ENCODE results near the gene MAP4K1.

The MAP4K1 gene

DNA sequence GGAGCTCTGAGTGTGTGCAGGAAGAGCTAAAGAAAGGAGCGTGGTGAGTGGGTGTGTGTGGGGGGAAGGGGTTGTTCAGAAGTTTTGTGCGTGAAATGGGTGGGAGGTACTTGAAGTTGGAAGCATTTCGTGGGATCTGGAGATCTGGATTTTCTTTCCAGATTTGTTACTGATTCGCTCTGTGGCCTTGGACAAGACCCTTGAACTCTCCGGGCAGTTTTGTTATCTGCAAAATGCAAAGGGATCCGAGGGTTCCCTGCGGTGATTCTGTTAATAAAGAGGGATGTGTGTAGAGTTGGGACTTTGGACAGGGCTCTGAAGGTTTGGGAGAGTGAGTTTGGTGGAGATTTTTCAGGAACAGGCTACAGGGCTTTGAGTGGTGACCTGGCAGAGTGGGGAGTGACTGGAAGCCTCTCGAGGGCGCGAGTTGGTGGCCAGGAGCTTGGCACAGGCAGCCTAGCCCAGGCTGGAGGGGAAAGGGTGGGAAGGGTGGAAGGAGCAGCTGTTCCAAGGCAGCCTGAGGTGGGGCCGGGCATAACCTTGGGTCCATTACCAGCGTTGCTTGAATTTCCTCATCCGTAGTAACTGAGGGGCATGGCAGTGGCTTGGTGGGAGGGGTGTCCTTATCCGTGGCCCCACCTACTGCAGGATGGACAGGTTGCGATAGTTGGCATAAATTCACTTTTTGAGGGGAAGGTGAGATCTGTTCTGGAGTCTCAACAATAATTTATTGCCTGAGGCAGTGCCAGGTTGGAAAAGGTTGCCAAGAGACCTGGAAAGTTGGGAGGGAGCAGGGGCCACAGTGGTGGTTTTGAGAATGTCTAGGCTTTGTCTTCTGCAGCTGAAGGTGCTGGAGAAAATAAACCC lies 31.8 kb upstream of the MAP4K1 start:
- Histone ChIP-seq H3K4me3 (ENCODE audit: low read depth in 1 of 2, low read length in 1 of 2) (peak overlapping the region; percentile 91 to 94), H3K36me3 (no peaks in the 10 kb centered on the region), H3K27ac (peak overlapping the region; percentile 91), H3K9me3 (no peaks in the 10 kb centered on the region), H3K27me3 (no peaks in the 10 kb centered on the region), H3K4me1 (ENCODE audit: control insufficient read depth in 1 of 2, insufficient read depth in 1 of 2, low read depth in 1 of 2, low read length in 1 of 2) (peaks cover 63 to 71% of the 10 kb centered on the region in 2 experiments)
- TF ChIP-seq, protein P1, sequence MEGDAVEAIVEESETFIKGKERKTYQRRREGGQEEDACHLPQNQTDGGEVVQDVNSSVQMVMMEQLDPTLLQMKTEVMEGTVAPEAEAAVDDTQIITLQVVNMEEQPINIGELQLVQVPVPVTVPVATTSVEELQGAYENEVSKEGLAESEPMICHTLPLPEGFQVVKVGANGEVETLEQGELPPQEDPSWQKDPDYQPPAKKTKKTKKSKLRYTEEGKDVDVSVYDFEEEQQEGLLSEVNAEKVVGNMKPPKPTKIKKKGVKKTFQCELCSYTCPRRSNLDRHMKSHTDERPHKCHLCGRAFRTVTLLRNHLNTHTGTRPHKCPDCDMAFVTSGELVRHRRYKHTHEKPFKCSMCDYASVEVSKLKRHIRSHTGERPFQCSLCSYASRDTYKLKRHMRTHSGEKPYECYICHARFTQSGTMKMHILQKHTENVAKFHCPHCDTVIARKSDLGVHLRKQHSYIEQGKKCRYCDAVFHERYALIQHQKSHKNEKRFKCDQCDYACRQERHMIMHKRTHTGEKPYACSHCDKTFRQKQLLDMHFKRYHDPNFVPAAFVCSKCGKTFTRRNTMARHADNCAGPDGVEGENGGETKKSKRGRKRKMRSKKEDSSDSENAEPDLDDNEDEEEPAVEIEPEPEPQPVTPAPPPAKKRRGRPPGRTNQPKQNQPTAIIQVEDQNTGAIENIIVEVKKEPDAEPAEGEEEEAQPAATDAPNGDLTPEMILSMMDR (IDR thresholded peaks at IDR 0.05), result no peak

DNA sequence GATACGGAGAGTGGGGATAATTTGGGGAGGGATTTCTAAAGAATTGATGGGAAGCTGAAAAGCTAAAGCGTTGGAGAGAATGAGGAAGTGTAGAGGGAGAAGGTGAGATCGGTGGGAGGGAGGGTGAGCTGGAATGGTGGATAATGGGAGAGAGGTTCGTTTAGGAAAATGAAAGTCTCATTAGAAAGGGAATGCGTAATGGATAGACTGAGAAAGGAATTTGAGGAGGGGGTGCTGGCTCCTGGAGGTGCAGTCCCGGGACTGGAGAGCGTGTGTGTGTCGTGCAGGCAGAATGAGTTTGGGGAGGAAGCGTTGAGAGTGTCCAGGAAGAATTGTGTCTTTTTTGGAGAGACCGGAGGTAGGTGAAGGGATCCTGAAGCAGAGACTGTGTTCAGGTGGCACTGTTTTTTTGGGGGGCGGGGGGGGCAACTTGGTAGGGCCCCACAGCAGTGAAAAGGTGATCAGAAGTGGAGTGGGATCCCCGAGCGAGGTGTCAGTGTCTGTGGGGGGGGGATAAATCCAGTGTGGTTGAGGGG lies 31.1 kb upstream of the MAP4K1 start:
- Histone ChIP-seq H3K27me3 (no peaks in the 10 kb centered on the region), H3K9me3 (no peaks in the 10 kb centered on the region), H3K36me3 (no peaks in the 10 kb centered on the region), H3K4me3 (ENCODE audit: low read depth in 1 of 2, low read length in 1 of 2) (peak overlapping the region; percentile 91 to 94), H3K4me1 (ENCODE audit: control insufficient read depth in 1 of 2, insufficient read depth in 1 of 2, low read depth in 1 of 2, low read length in 1 of 2) (peaks cover 59 to 64% of the 10 kb centered on the region in 2 experiments), H3K27ac (peak overlapping the region; percentile 91)
- TF ChIP-seq, protein P1 (IDR thresholded peaks at IDR 0.05), result no peak

DNA sequence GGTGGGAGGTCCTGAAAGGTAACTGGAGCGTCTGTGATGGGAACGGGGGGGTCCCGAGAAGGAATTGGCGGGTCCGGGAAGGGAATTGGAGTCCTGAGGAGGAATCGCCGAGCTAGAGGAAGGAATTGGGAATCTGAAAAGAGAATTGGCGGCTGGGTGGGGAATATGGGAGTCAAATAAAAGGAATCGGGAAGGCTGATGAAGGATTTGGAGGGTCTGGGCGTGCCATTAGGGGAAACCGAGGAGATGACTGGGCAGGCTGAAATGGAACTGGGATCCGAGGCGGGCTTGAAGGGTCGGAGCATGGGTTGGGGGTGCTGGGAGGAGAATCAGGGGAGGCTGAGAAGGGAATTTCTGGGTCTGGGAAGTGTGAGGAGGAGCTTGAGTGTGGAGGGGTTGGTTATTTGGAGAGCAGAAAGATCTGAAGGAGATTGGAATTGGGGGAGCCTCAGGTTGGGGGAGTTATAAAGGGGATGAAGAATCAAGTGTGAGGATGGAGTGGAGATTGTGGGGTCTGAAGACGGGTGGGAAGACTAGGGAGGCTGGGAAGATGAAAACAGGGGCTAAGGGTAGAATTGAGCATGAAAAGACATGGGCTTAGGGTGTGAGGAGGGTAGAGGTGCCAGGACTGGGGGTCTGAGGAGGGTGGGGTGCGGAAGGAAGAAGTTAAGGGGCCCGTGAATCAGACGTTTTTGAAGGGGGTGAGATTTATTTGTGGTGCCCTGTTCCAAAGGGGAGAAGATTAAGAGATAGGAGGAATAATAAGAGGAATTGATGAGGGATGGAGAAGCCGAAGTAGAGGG lies 30.4 kb upstream of the MAP4K1 start:
- TF ChIP-seq, protein P1 (IDR thresholded peaks at IDR 0.05), result no peak
- Histone ChIP-seq H3K27me3 (no peaks in the 10 kb centered on the region), H3K4me1 (ENCODE audit: control insufficient read depth in 1 of 2, insufficient read depth in 1 of 2, low read depth in 1 of 2, low read length in 1 of 2) (peaks cover 53 to 57% of the 10 kb centered on the region in 2 experiments), H3K9me3 (no peaks in the 10 kb centered on the region), H3K27ac (peak overlapping the region; percentile 91), H3K36me3 (no peaks in the 10 kb centered on the region), H3K4me3 (ENCODE audit: low read depth in 1 of 2, low read length in 1 of 2) (peak overlapping the region; percentile 91 to 94)

DNA sequence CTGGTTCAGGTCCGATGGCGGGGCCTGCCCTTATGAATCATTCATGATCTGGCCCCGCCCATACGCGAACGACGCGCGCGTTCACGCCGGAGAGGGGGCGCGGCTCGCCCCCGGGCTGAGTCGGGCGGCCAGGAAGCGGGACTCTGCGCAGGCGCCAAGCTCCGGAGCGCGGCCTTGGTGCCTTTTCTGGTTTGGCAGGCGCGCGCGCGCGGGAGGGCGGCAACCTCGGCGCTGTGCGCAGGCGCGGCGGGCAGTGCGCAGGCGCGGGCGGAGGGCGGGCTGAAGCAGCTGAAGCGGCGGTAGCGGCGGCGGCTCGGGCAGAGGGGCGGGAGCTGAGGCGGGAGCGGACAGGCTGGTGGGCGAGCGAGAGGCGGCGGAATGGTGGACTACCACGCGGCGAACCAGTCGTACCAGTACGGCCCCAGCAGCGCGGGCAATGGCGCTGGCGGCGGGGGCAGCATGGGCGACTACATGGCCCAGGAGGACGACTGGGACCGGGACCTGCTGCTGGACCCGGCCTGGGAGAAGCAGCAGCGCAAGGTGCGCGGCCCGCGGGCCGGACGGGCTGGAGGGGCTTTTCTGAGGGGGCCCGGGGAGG lies 29.7 kb upstream of the MAP4K1 start, which contains the start of gene ACTN4:
Gene ACTN4, plus strand, starts transcription at position 282 of the 598 bp plus-strand sequence. Its CDS starts 97 bp downstream, at position 379.
- H3K4me1 ChIP-seq (ENCODE audit: control insufficient read depth in 1 of 2, insufficient read depth in 1 of 2, low read depth in 1 of 2, low read length in 1 of 2), result peaks cover 46 to 50% of the 10 kb centered on the region in 2 experiments
- H3K9me3 ChIP-seq, result no peaks in the 10 kb centered on the region
- H3K27me3 ChIP-seq, result no peaks in the 10 kb centered on the region
- H3K27ac ChIP-seq, result peak within 1 kb of the TSS; percentile 91
- H3K4me3 ChIP-seq (ENCODE audit: low read depth in 1 of 2, low read length in 1 of 2), result peak within 1 kb of the TSS; percentile 91 to 94
- no peaks in the 10 kb centered on the region for H3K36me3 ChIP-seq
- TF ChIP-seq, protein P1 (IDR thresholded peaks at IDR 0.05), result peak; percentile 40

DNA sequence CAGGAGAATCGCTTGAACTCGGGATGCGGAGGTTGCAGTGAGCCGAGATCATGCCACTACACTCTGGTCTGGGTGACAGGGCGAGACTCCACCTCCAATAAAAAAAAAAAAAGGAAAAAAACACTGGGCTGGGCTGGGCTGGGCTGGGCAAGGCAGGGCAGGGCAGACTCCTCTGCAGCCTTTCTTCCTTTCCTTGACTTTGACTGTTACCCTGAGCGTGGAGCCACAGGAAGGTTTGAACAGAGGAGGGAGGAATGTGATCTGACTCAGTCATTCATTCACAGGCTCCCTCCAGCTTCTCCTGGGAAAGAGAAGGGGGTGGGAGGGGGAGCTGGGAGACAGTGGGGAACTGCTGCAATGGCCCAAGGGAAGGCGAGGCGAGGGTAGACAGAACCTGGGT lies 27.0 kb upstream of the MAP4K1 start:
- TF ChIP-seq, protein P1 (IDR thresholded peaks at IDR 0.05), result no peak
- no peaks in the 10 kb centered on the region for H3K9me3 ChIP-seq
- H3K27me3 ChIP-seq, result no peaks in the 10 kb centered on the region
- H3K27ac ChIP-seq, result no peak overlapping the region
- peaks cover 18 to 22% of the 10 kb centered on the region in 2 experiments for H3K4me1 ChIP-seq (ENCODE audit: control insufficient read depth in 1 of 2, insufficient read depth in 1 of 2, low read depth in 1 of 2, low read length in 1 of 2)
- H3K4me3 ChIP-seq (ENCODE audit: low read depth in 1 of 2, low read length in 1 of 2), result no peak overlapping the region
- no peaks in the 10 kb centered on the region for H3K36me3 ChIP-seq

Data from neutrophil (primary cell).